ENCODE results near the gene RNF113B. TPM values are rescaled to one million over a fixed set of nuclear protein-coding genes. Genes with fewer than 3 reads are reported as not detected.
A peak's percentile ranks its signal among the peaks of the same experiment; 100 is the strongest.

Gene RNF113B
- not detected in 2 replicates for total RNA-seq (2014; rRNA removed; shearing (Covaris generic))

GRCh38 chr13:98176777-98177608 lies at the start of gene RNF113B:
Gene RNF113B (minus strand): TSS chr13:98177269. CDS start chr13:98177236, 33 bp downstream.
- DNase-seq (ENCODE audit: low read depth): no peak

GRCh38 chr13:98226496-98226895 lies 49.4 kb upstream of the RNF113B start:
- DNase-seq (ENCODE audit: low read depth): no peak

- DNase-seq (ENCODE audit: low read depth): no peak
Measured at GRCh38 chr13:98225036-98225940, 48.2 kb upstream of the RNF113B start.

GRCh38 chr13:98224557-98224956 lies 47.5 kb upstream of the RNF113B start:
- DNase-seq (ENCODE audit: low read depth): no peak

- no peak for DNase-seq (ENCODE audit: low read depth)
Measured at GRCh38 chr13:98223741-98224140, 46.7 kb upstream of the RNF113B start.

GRCh38 chr13:98222816-98223215 lies 45.7 kb upstream of the RNF113B start:
- DNase-seq (ENCODE audit: low read depth): no peak

- peak; percentile 74 for DNase-seq (ENCODE audit: low read depth)
Measured at GRCh38 chr13:98222081-98222554, 45.0 kb upstream of the RNF113B start.

- DNase-seq (ENCODE audit: low read depth): no peak
Measured at GRCh38 chr13:98221234-98221633, 44.2 kb upstream of the RNF113B start.

- no peak for DNase-seq (ENCODE audit: low read depth)
Measured at GRCh38 chr13:98220271-98220791, 43.3 kb upstream of the RNF113B start.

- no peak for DNase-seq (ENCODE audit: low read depth)
Measured at GRCh38 chr13:98219685-98220084, 42.6 kb upstream of the RNF113B start.

GRCh38 chr13:98217597-98217996 lies 40.5 kb upstream of the RNF113B start:
- no peak for DNase-seq (ENCODE audit: low read depth)

- no peak for DNase-seq (ENCODE audit: low read depth)
Measured at GRCh38 chr13:98216711-98217285, 39.7 kb upstream of the RNF113B start.

- peak; percentile 89 for DNase-seq (ENCODE audit: low read depth)
Measured at GRCh38 chr13:98216135-98216565, 39.1 kb upstream of the RNF113B start.

GRCh38 chr13:98215508-98215907 lies 38.4 kb upstream of the RNF113B start:
- no peak for DNase-seq (ENCODE audit: low read depth)

- no peak for DNase-seq (ENCODE audit: low read depth)
Measured at GRCh38 chr13:98214707-98215106, 37.6 kb upstream of the RNF113B start.

- DNase-seq (ENCODE audit: low read depth): peak; percentile 70
Measured at GRCh38 chr13:98214008-98214643, 37.1 kb upstream of the RNF113B start.

GRCh38 chr13:98213354-98213753 lies 36.3 kb upstream of the RNF113B start:
- no peak for DNase-seq (ENCODE audit: low read depth)

- no peak for DNase-seq (ENCODE audit: low read depth)
Measured at GRCh38 chr13:98212763-98213162, 35.7 kb upstream of the RNF113B start.

- DNase-seq (ENCODE audit: low read depth): no peak
Measured at GRCh38 chr13:98208606-98209005, 31.5 kb upstream of the RNF113B start.

- peak; percentile 64 for DNase-seq (ENCODE audit: low read depth)
Measured at GRCh38 chr13:98207416-98207815, 30.3 kb upstream of the RNF113B start.

- peak; percentile 85 for DNase-seq (ENCODE audit: low read depth)
Measured at GRCh38 chr13:98206946-98207345, 29.9 kb upstream of the RNF113B start.
